Spleen (tissue), 11 donors: ENCODE results near the gene GSDMA. TPM values are rescaled to one million over a fixed set of nuclear protein-coding genes. Genes with fewer than 3 reads are reported as not detected.
"Not testable (repeated sequence)": the region's sequence is repeated elsewhere in the genome, so short reads cannot be mapped to it uniquely, and the experiment has no call there.

Experiments used
- DNase-seq: peaks from one replicate; pipeline ENCODE4 v3.0.0-alpha.2; 2020
- H3K27ac ChIP-seq, 8 donors: fragments of 200-600 bp; sonication (generic) in 7 of 8; 1 replicate in 4 of 8; 2 replicates in 4 of 8; pipeline versions ENCODE4 v1.5.0 to v1.8.0; 2016 to 2021; ENCODE audit warnings: inconsistent platforms in 4 of 8, mild to moderate bottlenecking in 4 of 8, moderate library complexity in 1 of 8
- H3K27me3 ChIP-seq, 7 donors: fragments of 200-600 bp; sonication (generic) in 6 of 7; replicated peaks in 1 of 7; 1 replicate in 4 of 7; 2 replicates in 3 of 7; pipeline versions ENCODE4 v1.5.0 to v1.8.0; 2016 to 2021; ENCODE audit warnings: inconsistent platforms in 3 of 7, mild to moderate bottlenecking in 1 of 7
- H3K36me3 ChIP-seq, 6 donors: fragments of 200-600 bp; sonication (generic) in 5 of 6; 1 replicate in 4 of 6; 2 replicates in 2 of 6; pipeline versions ENCODE4 v1.5.0 to v1.8.0; 2016 to 2021; ENCODE audit warnings: inconsistent platforms in 2 of 6
- H3K4me1 ChIP-seq, 6 donors: fragments of 200-600 bp; sonication (generic) in 5 of 6; 1 replicate in 3 of 6; 2 replicates in 3 of 6; pipeline versions ENCODE4 v1.5.0 to v1.8.0; 2016 to 2021; ENCODE audit warnings: inconsistent platforms in 3 of 6
- H3K4me3 ChIP-seq, 8 donors: fragments of 200-600 bp; sonication (generic) in 7 of 8; 1 replicate in 4 of 8; 2 replicates in 4 of 8; pipeline versions ENCODE4 v1.5.0 to v1.8.0; 2016 to 2021; ENCODE audit warnings: inconsistent platforms in 4 of 8, mild to moderate bottlenecking in 4 of 8, moderate library complexity in 2 of 8
- H3K9me3 ChIP-seq, 8 donors: fragments of 200-600 bp; sonication (generic) in 7 of 8; 1 replicate in 4 of 8; 2 replicates in 4 of 8; pipeline versions ENCODE4 v1.5.0 to v1.8.0; 2016 to 2021; ENCODE audit warnings: inconsistent platforms in 4 of 8
- POLR2A ChIP-seq, 3 donors: fragments of 450-650 bp; IDR thresholded peaks; one replicate each; pipeline ENCODE4 v1.5.1; 2017; ENCODE audit warnings: antibody characterized with exemption in 3 of 3, mild to moderate bottlenecking in 1 of 3
- POLR2AphosphoS5 ChIP-seq, 3 donors: sonication (generic); formaldehyde crosslinking; IDR thresholded peaks; one replicate each; pipeline ENCODE4 v1.5.1; 2017; ENCODE audit warnings: antibody characterized with exemption in 3 of 3
- WGBS, 5 donors: extraction: QIAGEN DNeasy Blood & Tissue Kit in 3 of 5; methylation state at CpG; one replicate each; pipeline versions ENCODE4 v1.1.5 to v1.1.7; 2013 to 2018; 5-methylcytosine and 5-hydroxymethylcytosine counted together
- intact Hi-C: fragments of 100-400 bp; cut with DNase I; formaldehyde crosslinking; loops from one replicate; pipeline ENCODE4 v1.15.0; 2023; ENCODE audit warnings: low total_unique reads
- polyA plus RNA-seq, 3 donors: library from polyadenylated mRNA; stranded (reverse); fragments of 200-250 nt; gene quantifications; one replicate each; pipeline ENCODE4 v1.2.1, GENCODE V29; 2013
- total RNA-seq, 7 donors: library from RNA; depleted of rRNA in 3 of 7; stranded (reverse); fragments of >200 nt in 3 of 7; fragmentation: NEBNext Ultra II Directional in 4 of 7; extraction: Animal tissue kit (Norgen Biotek cat#: 25700) in 4 of 7; gene quantifications; one replicate each; pipeline versions ENCODE4 v1.1.0 to v1.2.1, GENCODE V29; 2016 to 2021
- TF ChIP-seq, protein P1 (sequence below), 11 experiments: fragments of 200-600 bp in 7 of 11; fragments of 450-650 bp in 4 of 11; sonication (generic) in 4 of 11; IDR thresholded peaks in 8 of 11; conservative IDR thresholded peaks in 3 of 11; 1 replicate in 7 of 11; 2 replicates in 4 of 11; pipeline versions ENCODE4 v1.4.0 to v1.8.0; 2016 to 2021; ENCODE audit warnings: antibody characterized with exemption in 11 of 11, inconsistent platforms in 4 of 11, mild to moderate bottlenecking in 1 of 11
- donor health status: healthy with polysubstance abuse.
- donor health status: DM: no; HTN: no; CAD: no; lungs with moderate emphysema.
- donor health status: DM: no; HTN: no; CAD: no.
- donor health status: Bipolar disorder and iron deficiency.
- donor health status: healthy.
- donor health status: DM: no; HTN: no; CAD: no.
- donor health status: DM: yes; HTN: yes; CAD: no.

Gene GSDMA
- total and polyA plus RNA-seq, 10 donors = 0.07 to 1.2 (median 0.41) TPM; not detected in 3

DNA sequence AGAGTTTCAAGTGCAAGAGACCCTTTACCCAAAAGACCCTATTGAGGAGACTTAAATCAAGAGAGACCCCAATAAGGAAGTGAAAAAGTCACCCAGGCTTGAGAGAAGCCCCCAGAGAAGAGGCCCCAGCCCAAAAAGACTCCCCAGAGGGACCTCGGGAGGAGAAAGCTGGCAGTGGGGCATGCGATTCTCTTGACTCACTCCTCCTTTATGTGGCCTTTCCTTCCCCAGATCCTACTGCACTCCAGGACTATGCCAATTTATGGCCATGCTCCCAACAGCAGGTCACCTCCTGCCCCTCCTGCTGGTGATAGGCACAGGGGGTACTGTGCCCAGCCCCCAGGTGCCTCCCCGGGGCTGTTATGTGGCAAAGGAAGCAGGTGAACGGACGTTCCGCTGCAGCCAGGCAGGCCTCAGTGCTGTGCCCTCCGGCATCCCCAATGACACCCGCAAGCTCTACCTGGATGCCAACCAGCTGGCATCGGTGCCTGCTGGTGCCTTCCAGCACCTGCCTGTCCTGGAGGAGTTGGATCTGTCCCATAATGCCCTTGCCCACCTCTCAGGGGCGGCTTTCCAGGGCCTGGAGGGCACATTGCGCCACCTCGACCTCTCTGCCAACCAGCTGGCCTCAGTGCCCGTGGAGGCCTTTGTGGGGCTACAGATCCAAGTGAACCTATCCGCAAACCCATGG lies 19.0 kb upstream of the GSDMA start:
- Histone ChIP-seq H3K4me3 (no peak overlapping the region), H3K36me3 (no peaks in the 10 kb centered on the region), H3K27me3 (no peaks in the 10 kb centered on the region), H3K4me1 (peaks cover 4 to 21% (median 8%) of the 10 kb centered on the region in 6 donors), H3K27ac (no peak overlapping the region), H3K9me3 (no peaks in the 10 kb centered on the region)
- TF ChIP-seq, protein P1, sequence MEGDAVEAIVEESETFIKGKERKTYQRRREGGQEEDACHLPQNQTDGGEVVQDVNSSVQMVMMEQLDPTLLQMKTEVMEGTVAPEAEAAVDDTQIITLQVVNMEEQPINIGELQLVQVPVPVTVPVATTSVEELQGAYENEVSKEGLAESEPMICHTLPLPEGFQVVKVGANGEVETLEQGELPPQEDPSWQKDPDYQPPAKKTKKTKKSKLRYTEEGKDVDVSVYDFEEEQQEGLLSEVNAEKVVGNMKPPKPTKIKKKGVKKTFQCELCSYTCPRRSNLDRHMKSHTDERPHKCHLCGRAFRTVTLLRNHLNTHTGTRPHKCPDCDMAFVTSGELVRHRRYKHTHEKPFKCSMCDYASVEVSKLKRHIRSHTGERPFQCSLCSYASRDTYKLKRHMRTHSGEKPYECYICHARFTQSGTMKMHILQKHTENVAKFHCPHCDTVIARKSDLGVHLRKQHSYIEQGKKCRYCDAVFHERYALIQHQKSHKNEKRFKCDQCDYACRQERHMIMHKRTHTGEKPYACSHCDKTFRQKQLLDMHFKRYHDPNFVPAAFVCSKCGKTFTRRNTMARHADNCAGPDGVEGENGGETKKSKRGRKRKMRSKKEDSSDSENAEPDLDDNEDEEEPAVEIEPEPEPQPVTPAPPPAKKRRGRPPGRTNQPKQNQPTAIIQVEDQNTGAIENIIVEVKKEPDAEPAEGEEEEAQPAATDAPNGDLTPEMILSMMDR (IDR thresholded peaks at IDR 0.05 in 8 of 11, conservative IDR thresholded peaks at IDR 0.05 in 3 of 11) = no peak
- TF ChIP-seq POLR2AphosphoS5 (IDR thresholded peaks at IDR 0.05) (no peak), POLR2A (IDR thresholded peaks at IDR 0.05) (no peak)
- WGBS, 5 donors = 83 to 90% (median 86%) methylated on average over 6 to 14 of the region's 14 CpGs
- DNase-seq = no peak
- intact Hi-C loops = no loop called here

DNA sequence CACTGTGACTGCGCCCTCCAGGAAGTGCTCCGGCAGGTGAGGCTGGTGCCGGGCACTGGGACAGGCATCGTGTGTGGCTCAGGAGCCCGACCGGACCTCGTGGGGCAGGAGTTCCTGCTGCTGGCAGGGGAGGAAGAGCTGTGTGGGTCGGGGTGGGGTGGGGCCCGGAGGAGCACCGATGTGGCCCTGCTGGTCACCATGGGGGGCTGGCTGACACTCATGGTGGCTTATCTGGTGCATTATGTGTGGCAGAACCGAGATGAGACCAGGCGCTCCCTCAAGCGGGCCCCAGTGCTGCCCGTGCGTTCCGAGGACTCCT lies 18.5 kb upstream of the GSDMA start:
- no peaks in the 10 kb centered on the region for H3K27me3 ChIP-seq
- DNase-seq = no peak
- no peaks in the 10 kb centered on the region for H3K36me3 ChIP-seq
- TF ChIP-seq POLR2AphosphoS5 (IDR thresholded peaks at IDR 0.05) (no peak), POLR2A (IDR thresholded peaks at IDR 0.05) (no peak)
- TF ChIP-seq, protein P1 (IDR thresholded peaks at IDR 0.05 in 8 of 11, conservative IDR thresholded peaks at IDR 0.05 in 3 of 11) = no peak
- intact Hi-C loops = no loop called here
- H3K4me3 ChIP-seq = no peak overlapping the region
- WGBS, 5 donors = 83 to 94% (median 89%) methylated on average over 11 to 16 of the region's 16 CpGs
- no peak overlapping the region for H3K27ac ChIP-seq
- peaks cover 3 to 23% (median 5%) of the 10 kb centered on the region in 6 donors for H3K4me1 ChIP-seq
- no peaks in the 10 kb centered on the region for H3K9me3 ChIP-seq

DNA sequence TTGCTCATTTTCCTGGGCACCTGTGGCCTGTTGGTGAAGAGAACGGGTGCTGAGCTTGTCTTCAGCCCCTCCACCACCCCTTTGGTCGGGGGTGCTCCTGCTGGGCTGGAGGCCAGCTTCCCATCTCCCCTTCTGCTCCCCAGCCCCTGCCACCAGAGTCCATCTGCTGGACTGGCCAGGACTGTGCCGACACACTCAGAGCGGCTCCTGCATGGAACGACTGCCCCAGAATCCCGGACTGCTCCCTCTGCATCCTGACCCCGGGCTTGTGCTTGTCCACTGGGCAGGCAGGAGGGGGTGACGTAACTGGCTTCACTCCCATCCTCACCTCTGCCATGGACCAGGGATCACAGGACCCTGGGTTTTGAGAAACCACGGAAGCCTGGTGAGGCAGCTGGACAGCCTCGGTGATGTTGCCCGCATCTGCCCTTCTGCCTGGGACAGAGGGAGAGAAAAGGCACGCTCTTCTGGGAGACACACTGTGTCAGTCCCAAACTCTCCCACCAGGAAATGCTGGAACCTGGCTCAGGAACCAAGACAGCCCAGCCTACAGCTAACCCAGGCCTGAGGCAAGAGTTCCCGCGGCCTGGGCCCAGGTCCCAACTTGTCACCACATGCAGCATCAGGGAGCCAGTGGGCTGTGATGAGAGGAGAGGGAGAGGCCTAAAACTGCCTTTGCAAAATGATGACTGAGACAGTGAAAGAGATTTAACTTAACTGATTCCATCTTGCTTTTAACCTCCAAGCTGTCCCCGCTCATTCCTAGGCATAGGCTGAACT lies 16.1 kb upstream of the GSDMA start:
- TF ChIP-seq POLR2A (IDR thresholded peaks at IDR 0.05) = no peak
- TF ChIP-seq, protein P1 (IDR thresholded peaks at IDR 0.05 in 8 of 11, conservative IDR thresholded peaks at IDR 0.05 in 3 of 11) = no peak
- no peak for TF ChIP-seq POLR2AphosphoS5 (IDR thresholded peaks at IDR 0.05)
- no peaks in the 10 kb centered on the region for H3K27me3 ChIP-seq
- H3K36me3 ChIP-seq = no peaks in the 10 kb centered on the region
- DNase-seq = no peak
- intact Hi-C loops = no loop called here
- H3K9me3 ChIP-seq = no peaks in the 10 kb centered on the region
- H3K4me1 ChIP-seq = peaks cover 0 to 13% (median 0%) of the 10 kb centered on the region in 6 donors
- H3K27ac ChIP-seq = no peak overlapping the region
- H3K4me3 ChIP-seq = no peak overlapping the region
- 82 to 89% (median 86%) methylated on average over 10 to 15 of the region's 15 CpGs for WGBS, 5 donors

- H3K4me1 ChIP-seq = peaks cover 0 to 21% (median 9%) of the 10 kb centered on the region in 6 donors
- H3K36me3 ChIP-seq, H3K9me3 ChIP-seq, intact Hi-C loops, DNase-seq, H3K4me3 ChIP-seq, H3K27me3 ChIP-seq: not testable (repeated sequence)
- H3K27ac ChIP-seq = peak overlapping the region in 1 of 8 donors; percentile 38
- 46 to 71% (median 58%) methylated on average over 5 of the region's 5 CpGs for WGBS, 5 donors
Observed at GRCh38 chr17:39948489-39948828, 14.3 kb upstream of the GSDMA start.
